Measurements from ENCODE around the gene ASL. TPM values are rescaled to one million over a fixed set of nuclear protein-coding genes. Genes with fewer than 3 reads are reported as not detected.

Gene ASL
- total and polyA plus RNA-seq, 9 of the 15 experiments (the other 6 are each of a cell fraction or from before 2014, with no cell fraction given), result 2.6 to 67.0 (median 33.3) TPM

GRCh38 chr7:66075590-66076461 lies at the start of gene ASL (continued):
- peak; percentile 71; the same call in 1 of the 2 replicates for TF ChIP-seq ZNF740 (CRISPR knock-in tag; IDR thresholded peaks at IDR 0.05)
- no peak for TF ChIP-seq ZNF740 (tag; IDR thresholded peaks at IDR 0.05)
- TF ChIP-seq TOE1 (IDR thresholded peaks at IDR 0.05; ENCODE audit: borderline replicate concordance), result no peak
- no peak for TF ChIP-seq TOE1 (CRISPR knock-in tag; IDR thresholded peaks at IDR 0.05; ENCODE audit: borderline replicate concordance, low read depth)
- TF ChIP-seq TRIM25 (IDR thresholded peaks at IDR 0.05; ENCODE audit: borderline replicate concordance), result no peak
- TF ChIP-seq ZNF263 (CRISPR knock-in tag; IDR thresholded peaks at IDR 0.05; ENCODE audit: borderline replicate concordance), result peak; percentile 66
- no peak for TF ChIP-seq ELF2 (CRISPR knock-in tag; IDR thresholded peaks at IDR 0.05)
- TF ChIP-seq XRCC4 (IDR thresholded peaks at IDR 0.05; ENCODE audit: extremely low read depth, insufficient read depth, insufficient read length), result no peak
- no peak for TF ChIP-seq POLR3G (IDR thresholded peaks at IDR 0.05; ENCODE audit: extremely low read depth, insufficient read length, insufficient replicate concordance)
- no peak for TF ChIP-seq KLF16 (IDR thresholded peaks at IDR 0.05)
- TF ChIP-seq HDAC6 (IDR thresholded peaks at IDR 0.05; ENCODE audit: low read depth, low read length), result 0 out of 2 replicates have a peak, but pooled peaks have one; percentile 60
- peak; percentile 82 for TF ChIP-seq NEUROD1 (IDR thresholded peaks at IDR 0.05; ENCODE audit: borderline replicate concordance, low read depth, low read length, partially characterized antibody)
- TF ChIP-seq GABPB1 (CRISPR knock-in tag; IDR thresholded peaks at IDR 0.05), result peak; percentile 59; the same call in 1 of the 2 replicates
- peak; percentile 80 for TF ChIP-seq TAF9B (IDR thresholded peaks at IDR 0.05; ENCODE audit: partially characterized antibody)
- no peak for TF ChIP-seq JUNB (CRISPR knock-in tag; conservative IDR thresholded peaks at IDR 0.05)
- no peak for TF ChIP-seq PYGO2 (tag; IDR thresholded peaks at IDR 0.05)
- TF ChIP-seq NCOA1 (IDR thresholded peaks at IDR 0.05; ENCODE audit: low read depth), result no peak
- no peak for TF ChIP-seq RUNX1 (IDR thresholded peaks at IDR 0.05; ENCODE audit: low read depth)
- 0 out of 2 replicates have a peak, but pooled peaks have one; percentile 58 for TF ChIP-seq SIN3B (IDR thresholded peaks at IDR 0.05; ENCODE audit: low read depth)
- peak; percentile 96 for TF ChIP-seq CTBP1 (IDR thresholded peaks at IDR 0.05; ENCODE audit: borderline replicate concordance)
- TF ChIP-seq HMGN3 (IDR thresholded peaks at IDR 0.05; ENCODE audit: borderline replicate concordance, extremely low read depth, insufficient read length, low read depth, low read length), result peak; percentile 98
- TF ChIP-seq SIRT6 (IDR thresholded peaks at IDR 0.05; ENCODE audit: low read depth, low read length), result no peak
- no peak for TF ChIP-seq SMARCA4 (IDR thresholded peaks at IDR 0.05)
- TF ChIP-seq MXD1 (CRISPR knock-in tag; IDR thresholded peaks at IDR 0.05; ENCODE audit: borderline replicate concordance, poor library complexity, severe bottlenecking), result no peak
- peak; percentile 96 for TF ChIP-seq TBP (optimal IDR thresholded peaks at IDR 0.05; ENCODE audit: low read depth, low read length)

Measured in K562 (cell line).